GM21717 (cell line): ENCODE results near the gene HTR2B.
"Not testable (repeated sequence)": the region's sequence is repeated elsewhere in the genome, so short reads cannot be mapped to it uniquely, and the experiment has no call there.

Experiments
- ATAC-seq: cut with Tn5 transposase; IDR thresholded peaks from one replicate; pipeline ENCODE4 v1.9.1; 2021; ENCODE audit warnings: mild to moderate bottlenecking, moderate library complexity; ENCODE audit not compliant: unreplicated experiment

HTR2B gene

GRCh38 chr2:231134910-231135655 lies 10.2 kb upstream of the HTR2B start:
- no peak for ATAC-seq

- ATAC-seq: no peak
Observed at GRCh38 chr2:231133365-231134099, 8.7 kb upstream of the HTR2B start.

- no peak for ATAC-seq
Observed at GRCh38 chr2:231132129-231132528, 7.3 kb upstream of the HTR2B start.

- ATAC-seq: no peak
Observed at GRCh38 chr2:231130336-231131056, 5.7 kb upstream of the HTR2B start.

DNA sequence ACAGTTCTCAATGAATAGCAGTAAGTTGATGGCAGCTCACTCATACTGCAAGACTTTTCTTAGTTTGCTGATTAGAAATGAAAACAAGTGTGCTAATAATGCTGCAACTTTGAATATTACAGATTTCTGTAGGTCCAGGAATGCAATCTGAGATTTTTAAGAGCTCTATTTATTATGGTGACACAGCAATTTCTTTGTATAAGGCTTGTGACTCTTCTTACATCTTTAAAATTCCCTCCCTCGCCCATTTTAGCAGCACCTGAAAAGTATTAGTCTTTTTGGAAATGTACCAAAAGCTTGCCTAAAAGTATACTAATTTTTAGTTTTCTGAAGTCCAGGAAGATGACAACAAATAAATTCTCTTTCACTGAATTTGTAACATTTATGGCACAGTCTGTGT lies 4.4 kb upstream of the HTR2B start:
- ATAC-seq: no peak

GRCh38 chr2:231128541-231128940 lies 3.7 kb upstream of the HTR2B start:
- no peak for ATAC-seq

- ATAC-seq: no peak
Observed at GRCh38 chr2:231127936-231128335, 3.1 kb upstream of the HTR2B start.

- no peak for ATAC-seq
Observed at GRCh38 chr2:231127480-231127879, 2.6 kb upstream of the HTR2B start.

GRCh38 chr2:231126123-231126522 lies 1.3 kb upstream of the HTR2B start:
- no peak for ATAC-seq

DNA sequence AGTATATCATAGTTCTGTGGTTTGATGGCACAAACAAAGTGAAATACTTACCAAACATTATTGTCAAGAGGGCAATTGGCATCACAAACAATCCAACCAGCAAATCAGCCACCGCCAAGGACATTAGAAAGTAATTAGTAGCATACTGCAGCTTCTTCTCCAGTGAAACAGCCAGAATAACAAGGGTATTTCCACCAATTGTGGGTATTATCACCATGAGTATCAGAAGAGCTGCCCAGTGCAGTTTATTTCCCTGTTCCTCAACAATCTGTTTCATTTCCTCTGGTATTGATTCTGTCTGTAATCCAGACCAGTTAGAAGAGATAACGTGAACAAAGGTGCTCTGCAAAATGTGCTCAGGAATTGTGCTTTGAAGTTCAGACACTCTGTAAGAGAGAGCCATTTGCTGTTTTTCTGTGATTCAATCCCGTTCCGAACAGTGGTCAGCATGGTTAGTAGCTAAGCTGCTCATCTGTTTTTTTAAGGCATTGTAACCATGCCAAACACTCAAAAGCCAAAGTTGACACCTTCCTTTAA lies 1.4 kb downstream of the HTR2B start:
- ATAC-seq: no peak

DNA sequence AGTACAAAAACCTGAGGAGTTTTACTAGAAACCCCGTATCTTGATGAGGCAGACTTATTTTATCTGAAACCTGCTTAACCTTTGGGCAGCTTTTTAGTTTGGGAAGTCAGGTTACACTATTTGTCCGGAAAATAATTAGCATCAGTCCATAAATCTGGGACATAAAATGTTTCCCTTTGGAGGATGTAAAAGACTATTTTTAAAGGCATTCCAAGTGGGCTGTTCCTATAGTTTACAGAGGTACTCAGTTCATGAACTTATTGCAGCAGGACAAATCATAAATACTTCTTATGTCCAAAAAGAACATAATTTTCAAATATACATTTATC lies 6.3 kb downstream of the HTR2B start:
- no peak for ATAC-seq

DNA sequence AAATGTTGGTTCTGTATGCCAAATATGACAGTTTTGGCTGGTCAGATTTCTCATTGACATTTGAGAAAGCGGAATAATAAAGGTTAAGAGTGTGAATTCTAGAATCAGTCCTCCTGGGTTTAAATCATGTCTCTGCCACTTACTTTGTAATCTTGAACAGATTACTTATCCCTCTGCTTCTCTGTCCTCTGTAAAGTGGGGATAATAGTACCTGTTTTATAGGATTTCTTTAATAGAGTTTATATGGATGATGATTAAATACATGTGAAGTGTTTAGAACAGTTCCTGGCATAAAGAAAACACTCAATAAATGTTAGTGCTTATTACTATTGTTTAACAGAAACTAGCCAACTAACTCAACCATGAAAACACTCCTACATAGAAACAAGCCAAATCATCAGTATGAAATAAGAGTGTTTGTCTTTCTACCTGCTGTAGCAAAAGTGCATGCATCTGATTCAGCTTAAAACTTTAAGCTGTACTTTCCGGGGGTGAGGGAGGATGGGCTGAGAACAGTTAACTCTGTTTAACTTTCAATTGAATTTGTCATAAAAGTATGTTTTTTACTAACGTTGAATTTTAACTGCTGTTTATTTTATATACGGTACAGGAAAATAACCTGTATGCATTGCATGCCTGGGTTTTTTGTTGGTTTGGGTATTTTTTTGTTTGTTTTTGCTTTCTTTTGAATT lies 6.8 kb downstream of the HTR2B start:
- no peak for ATAC-seq

DNA sequence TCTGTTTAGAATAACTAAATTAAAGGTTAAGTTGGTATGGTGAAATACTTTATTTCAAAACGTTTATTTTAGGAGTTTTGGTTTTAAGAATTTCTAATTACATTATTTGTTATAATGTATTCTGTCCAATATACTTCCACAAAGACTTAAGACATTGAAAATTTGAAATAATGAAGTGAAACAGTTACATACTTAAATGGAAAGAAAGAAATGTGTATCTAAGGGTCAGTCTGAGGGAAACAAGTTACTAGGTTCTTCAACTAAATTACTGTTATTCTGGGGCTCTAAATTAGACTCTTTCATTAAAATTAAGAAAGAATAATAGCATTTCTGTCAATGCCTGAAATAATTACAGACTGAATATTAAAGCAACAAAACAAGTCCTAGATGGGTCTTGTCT lies 7.7 kb downstream of the HTR2B start:
- ATAC-seq: no peak

DNA sequence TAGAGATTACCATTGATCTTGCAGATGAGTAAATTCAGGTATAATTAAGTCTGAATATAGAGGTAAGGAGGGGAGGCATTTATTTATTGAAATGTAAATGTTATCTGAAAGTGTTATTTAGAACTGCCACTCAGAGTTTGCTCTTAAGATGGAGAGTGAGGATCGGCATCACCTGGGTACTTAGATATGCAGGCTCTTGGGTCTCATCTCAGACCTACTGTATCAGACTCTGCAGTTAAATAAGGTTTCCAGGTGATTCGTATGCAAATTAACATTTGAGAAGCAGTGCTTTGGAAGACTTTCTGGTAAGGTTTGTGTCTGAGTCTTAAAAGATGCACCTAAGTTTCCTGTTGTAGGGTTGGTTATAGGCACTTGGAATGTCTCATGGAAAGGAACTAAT lies 9.2 kb downstream of the HTR2B start:
- ATAC-seq: no peak

DNA sequence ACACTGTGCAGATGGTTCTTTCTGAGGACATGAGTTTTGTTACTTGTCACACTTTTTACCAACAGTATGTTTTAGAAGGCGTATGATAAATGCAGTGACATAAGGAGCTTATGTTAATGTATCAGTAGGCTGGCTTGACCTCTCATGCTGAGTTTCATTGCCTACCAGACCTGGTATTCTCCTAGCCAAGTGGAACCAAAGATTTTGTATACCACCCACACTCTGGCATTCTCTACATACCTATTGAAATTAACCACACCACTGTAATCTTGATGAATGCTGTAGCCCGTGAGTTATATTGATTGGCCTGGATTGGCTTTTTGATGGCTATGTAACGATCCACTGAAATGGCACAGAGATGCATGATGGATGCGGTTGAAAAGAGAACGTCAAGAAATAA lies 11.4 kb downstream of the HTR2B start:
- no peak for ATAC-seq

- ATAC-seq: no peak
Observed at GRCh38 chr2:231111987-231112386, 12.9 kb downstream of the HTR2B start.

DNA sequence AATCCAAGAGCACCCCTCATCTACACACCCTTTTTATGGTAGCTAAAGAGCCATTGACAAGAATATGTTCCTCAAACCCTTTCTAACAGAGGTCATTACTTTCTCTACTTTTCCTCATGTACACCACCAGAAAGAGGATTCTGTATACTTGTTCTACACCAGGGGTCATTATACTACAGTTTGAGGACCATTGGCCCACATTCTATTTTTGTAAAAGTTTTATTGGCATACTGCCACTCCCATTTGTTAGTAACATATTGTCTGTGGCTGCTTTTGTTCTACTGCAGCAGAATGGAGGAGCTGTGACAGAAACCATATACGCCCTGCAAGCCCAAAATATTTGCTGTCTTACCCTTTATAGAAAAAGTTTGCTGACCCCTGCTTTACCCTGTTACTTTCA lies 14.3 kb downstream of the HTR2B start:
- no peak for ATAC-seq

DNA sequence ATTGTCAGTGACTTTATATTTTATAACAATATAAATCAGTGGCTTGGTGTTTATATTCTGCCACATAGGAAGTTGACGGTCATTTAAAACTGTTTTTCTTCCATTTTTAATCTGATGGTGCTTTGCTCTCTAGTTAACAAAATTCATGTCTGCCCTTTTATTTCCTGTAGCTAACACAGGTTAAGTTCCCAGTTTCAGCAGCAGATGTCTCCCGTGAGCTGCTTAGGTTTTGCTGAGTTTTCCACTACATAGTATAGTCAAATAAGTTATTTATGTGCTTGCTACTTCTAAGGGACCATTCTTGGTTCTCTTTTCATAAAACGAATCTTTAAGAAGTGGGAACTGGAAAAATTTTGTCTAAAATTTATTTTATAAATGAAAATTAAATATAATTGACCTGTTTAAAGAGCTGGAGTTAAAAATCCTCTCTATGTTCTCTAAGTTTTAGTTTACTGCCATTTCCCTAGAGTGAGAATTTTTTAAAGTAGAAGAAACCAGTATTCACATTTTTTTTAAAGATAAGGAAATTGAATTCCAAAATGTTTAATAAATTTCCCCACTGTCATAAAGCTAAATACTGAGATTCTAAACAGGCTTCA lies 20.6 kb downstream of the HTR2B start:
- peak; percentile 58 for ATAC-seq

GRCh38 chr2:231102772-231103171 lies 22.1 kb downstream of the HTR2B start:
- ATAC-seq: no peak

GRCh38 chr2:231100990-231101389 lies 23.9 kb downstream of the HTR2B start:
- ATAC-seq: no peak

- not testable (repeated sequence) for ATAC-seq
Observed at GRCh38 chr2:231100321-231100720, 24.5 kb downstream of the HTR2B start.
